ENCODE measurements around the gene NUDT14.

- TF ChIP-seq, protein P1, sequence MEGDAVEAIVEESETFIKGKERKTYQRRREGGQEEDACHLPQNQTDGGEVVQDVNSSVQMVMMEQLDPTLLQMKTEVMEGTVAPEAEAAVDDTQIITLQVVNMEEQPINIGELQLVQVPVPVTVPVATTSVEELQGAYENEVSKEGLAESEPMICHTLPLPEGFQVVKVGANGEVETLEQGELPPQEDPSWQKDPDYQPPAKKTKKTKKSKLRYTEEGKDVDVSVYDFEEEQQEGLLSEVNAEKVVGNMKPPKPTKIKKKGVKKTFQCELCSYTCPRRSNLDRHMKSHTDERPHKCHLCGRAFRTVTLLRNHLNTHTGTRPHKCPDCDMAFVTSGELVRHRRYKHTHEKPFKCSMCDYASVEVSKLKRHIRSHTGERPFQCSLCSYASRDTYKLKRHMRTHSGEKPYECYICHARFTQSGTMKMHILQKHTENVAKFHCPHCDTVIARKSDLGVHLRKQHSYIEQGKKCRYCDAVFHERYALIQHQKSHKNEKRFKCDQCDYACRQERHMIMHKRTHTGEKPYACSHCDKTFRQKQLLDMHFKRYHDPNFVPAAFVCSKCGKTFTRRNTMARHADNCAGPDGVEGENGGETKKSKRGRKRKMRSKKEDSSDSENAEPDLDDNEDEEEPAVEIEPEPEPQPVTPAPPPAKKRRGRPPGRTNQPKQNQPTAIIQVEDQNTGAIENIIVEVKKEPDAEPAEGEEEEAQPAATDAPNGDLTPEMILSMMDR (IDR thresholded peaks at IDR 0.05), result no peak
- TF ChIP-seq POLR2A (IDR thresholded peaks at IDR 0.05) (no peak), EP300 (IDR thresholded peaks at IDR 0.05) (no peak)
These were observed 38.3 kb downstream of the NUDT14 start for GRCh38 chr14:105142651-105143450.
